ENCODE results near the gene FOXN4. TPM values are rescaled to one million over a fixed set of nuclear protein-coding genes. Genes with fewer than 3 reads are reported as not detected.

The FOXN4 gene
- total and polyA plus RNA-seq, 8 donors = 0.12 TPM; not detected in 7

DNA sequence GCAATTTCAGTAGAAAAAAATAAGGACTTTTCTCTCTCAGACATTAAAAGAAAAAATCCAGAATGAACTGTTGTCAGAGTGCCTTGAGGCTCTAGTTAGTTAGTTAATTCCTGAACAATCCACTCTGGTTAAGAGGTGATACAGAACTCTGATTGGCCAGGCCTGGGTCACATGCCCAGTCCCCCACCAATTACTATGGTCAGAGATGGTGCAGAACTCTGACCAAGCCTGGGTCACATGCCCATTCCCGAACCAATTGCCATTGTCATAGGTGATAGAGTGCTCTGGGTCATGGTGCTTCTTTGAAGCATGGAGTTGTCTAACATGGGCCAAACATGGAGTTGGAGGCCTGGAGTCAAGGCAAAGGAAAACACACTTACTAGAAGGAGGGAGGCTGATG, 27.5 kb upstream of the FOXN4 start:
- no peaks in the 10 kb centered on the region for H3K4me1 ChIP-seq
- 73 to 79% methylated on average over 1 of the region's 1 CpG for WGBS, 2 donors
- ATAC-seq (no peak), DNase-seq (no peak), FAIRE-seq (no peak)
- H3K9me3 ChIP-seq = no peaks in the 10 kb centered on the region
- no peak overlapping the region for H3K27ac ChIP-seq
- intact Hi-C loops (cut with DNase I) = no loop called here
- H3K4me3 ChIP-seq = no peak overlapping the region
- no peak for TF ChIP-seq CTCF (IDR thresholded peaks at IDR 0.05)
- no peaks in the 10 kb centered on the region for H3K27me3 ChIP-seq
- H3K36me3 ChIP-seq = no peaks in the 10 kb centered on the region

DNA sequence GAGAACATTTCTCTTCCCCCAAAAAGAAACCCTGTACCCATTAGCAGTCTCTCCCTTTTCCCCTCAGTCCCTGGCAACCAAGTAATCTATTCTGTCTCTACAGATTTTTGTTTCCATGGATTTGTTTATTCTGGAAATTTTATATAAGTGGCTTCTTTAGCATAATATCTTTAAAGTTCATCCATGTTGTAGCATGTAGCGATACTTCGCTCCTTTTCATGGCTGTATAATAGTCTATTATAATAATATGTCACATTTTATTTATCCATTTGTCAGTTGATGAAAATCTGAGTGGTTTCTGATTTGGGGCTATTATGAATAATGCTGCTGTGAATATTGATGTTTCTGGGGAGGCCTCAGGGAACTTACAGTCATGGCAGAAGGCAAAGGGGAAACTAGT, 25.8 kb upstream of the FOXN4 start:
- 93 to 94% methylated on average over 2 of the region's 2 CpGs for WGBS, 2 donors
- Histone ChIP-seq H3K4me3 (no peak overlapping the region), H3K36me3 (no peaks in the 10 kb centered on the region), H3K4me1 (no peaks in the 10 kb centered on the region), H3K9me3 (no peaks in the 10 kb centered on the region), H3K27me3 (no peaks in the 10 kb centered on the region), H3K27ac (no peak overlapping the region)
- intact Hi-C loops (cut with DNase I) = no loop called here
- DNase-seq (no peak), FAIRE-seq (no peak), ATAC-seq (no peak)
- no peak for TF ChIP-seq CTCF (IDR thresholded peaks at IDR 0.05)

GRCh38 chr12:109331301-109331952, 22.3 kb upstream of the FOXN4 start:
- Histone ChIP-seq H3K27me3 (no peaks in the 10 kb centered on the region), H3K27ac (no peak overlapping the region), H3K9me3 (no peaks in the 10 kb centered on the region), H3K4me1 (no peaks in the 10 kb centered on the region), H3K4me3 (no peak overlapping the region), H3K36me3 (no peaks in the 10 kb centered on the region)
- no peak for TF ChIP-seq CTCF (IDR thresholded peaks at IDR 0.05)
- 60 to 69% methylated on average over 7 of the region's 7 CpGs for WGBS, 2 donors
- ATAC-seq = no peak
- no peak for DNase-seq
- intact Hi-C loops (cut with DNase I) = no loop called here
- FAIRE-seq = no peak

GRCh38 chr12:109330282-109331230, 21.5 kb upstream of the FOXN4 start:
- no peaks in the 10 kb centered on the region for H3K27me3 ChIP-seq
- ATAC-seq (no peak), FAIRE-seq (no peak), DNase-seq (no peak)
- H3K36me3 ChIP-seq = no peaks in the 10 kb centered on the region
- no peak for TF ChIP-seq CTCF (IDR thresholded peaks at IDR 0.05)
- intact Hi-C loops (cut with DNase I) = no loop called here
- WGBS, 2 donors = 80 to 87% methylated on average over 16 of the region's 16 CpGs
- no peaks in the 10 kb centered on the region for H3K9me3 ChIP-seq
- H3K27ac ChIP-seq = no peak overlapping the region
- H3K4me1 ChIP-seq = no peaks in the 10 kb centered on the region
- H3K4me3 ChIP-seq = no peak overlapping the region

- WGBS, 2 donors = 23 to 25% methylated on average over 7 of the region's 7 CpGs
- Histone ChIP-seq H3K9me3 (no peaks in the 10 kb centered on the region), H3K4me3 (no peak overlapping the region), H3K4me1 (no peaks in the 10 kb centered on the region), H3K27me3 (no peaks in the 10 kb centered on the region), H3K36me3 (no peaks in the 10 kb centered on the region), H3K27ac (no peak overlapping the region)
- no peak for DNase-seq
- no peak for ATAC-seq
- TF ChIP-seq CTCF (IDR thresholded peaks at IDR 0.05) = no peak
- intact Hi-C loops (cut with DNase I) = no loop called here
- FAIRE-seq = no peak
These were observed 20.6 kb upstream of the FOXN4 start for GRCh38 chr12:109329686-109330085.
